KBM-7 (cell line): Measurements from ENCODE around the gene NDUFB10.
"Not testable (repeated sequence)": the region's sequence is repeated elsewhere in the genome, so short reads cannot be mapped to it uniquely, and the experiment has no call there.

Source experiments
- DNase-seq: peaks from one replicate; pipeline ENCODE4 v3.0.0-alpha.2; 2015
- in situ Hi-C: fragments of 300-500 bp; cut with MboI; formaldehyde crosslinking; loops from 2 replicates; pipeline ENCODE4 v1.14.3; 2020; ENCODE audit warnings: low sequenced_read_pairs, low pct_unique_long_range_greater_than_20kb, mixed read lengths

The NDUFB10 gene

DNA sequence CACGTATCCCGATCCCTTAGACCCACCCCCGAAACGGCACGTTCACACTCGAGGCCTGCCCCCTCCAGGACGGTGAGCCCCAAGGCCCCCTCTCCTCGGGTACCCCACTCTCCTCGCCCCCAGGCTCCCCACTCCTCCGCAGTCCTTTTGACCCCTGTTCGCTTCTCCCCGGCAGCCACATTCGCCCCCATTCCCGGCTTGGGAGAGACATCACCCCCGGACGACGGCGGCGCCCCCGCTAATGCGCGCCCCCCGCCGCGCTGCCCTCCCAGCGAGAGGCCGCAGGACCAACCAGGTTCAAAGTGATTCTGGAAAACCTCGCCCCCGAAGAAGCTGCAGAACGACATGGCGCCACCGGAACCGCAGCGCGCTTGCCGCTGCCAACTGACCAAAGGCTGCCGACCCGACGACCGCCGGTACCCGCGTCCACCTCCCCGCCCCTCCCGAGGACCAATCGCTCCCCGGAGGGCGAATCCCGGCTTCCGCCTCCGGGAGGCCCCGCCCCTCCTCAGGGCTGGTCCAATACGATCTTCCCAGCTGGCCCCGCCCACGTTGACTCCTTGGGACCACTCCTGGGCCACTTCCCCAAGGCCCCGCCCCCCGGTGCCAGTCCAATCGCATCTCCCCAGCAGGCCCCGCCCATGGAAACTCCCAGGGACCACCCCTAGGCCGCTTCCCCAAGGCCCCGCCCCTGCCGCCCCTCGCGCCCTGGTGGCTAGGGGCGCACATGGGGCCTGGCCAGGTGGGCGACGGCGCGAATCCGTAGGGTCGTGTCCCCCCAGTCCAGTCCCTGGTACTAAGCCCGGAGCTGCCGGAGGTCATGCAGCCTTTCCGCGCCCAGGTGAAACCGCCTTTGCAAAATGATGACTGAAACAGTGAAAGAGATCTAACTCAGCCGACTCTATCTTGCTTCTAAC is 16.3 kb upstream of the NDUFB10 start, which contains the start of gene MSRB1:
TSS of gene MSRB1 (minus strand) at position 390 of the 917 bp plus-strand sequence. CDS start at position 347, 43 bp downstream.
- in situ Hi-C loops: no loop called here

DNA sequence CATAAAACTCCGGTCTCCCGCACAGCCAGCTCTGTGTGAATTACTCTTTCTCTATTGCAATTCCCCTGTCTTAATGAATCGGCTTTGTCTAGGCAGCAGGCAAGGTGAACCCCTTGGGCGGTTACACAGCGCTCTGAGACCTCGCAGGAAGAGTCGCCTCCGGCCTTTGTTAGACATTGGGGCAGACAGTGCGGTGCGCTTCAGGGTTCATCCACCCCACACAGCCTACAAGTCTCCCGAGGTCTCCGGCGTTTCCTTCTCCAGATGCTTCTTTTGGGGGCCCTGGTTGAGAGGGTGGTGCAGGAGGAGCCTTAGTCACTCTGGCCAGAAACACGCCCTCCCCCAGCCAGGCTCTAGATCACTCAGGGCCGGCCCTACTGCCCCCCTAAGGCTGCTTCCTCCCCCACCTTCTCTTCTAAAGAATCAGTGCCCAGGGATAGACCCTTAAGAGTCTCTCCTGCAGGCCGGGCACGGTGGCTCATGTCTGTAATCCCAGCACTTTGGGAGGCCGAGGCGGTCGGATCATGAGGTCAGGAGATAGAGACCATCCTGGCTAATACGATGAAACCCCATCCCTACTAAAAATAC is 14.6 kb upstream of the NDUFB10 start:
- in situ Hi-C loops: no loop called here
- no peak for DNase-seq

More for the DNA sequence above, 16.3 kb upstream of the NDUFB10 start, which contains the start of gene MSRB1:
- peak; percentile 95 for DNase-seq

DNA sequence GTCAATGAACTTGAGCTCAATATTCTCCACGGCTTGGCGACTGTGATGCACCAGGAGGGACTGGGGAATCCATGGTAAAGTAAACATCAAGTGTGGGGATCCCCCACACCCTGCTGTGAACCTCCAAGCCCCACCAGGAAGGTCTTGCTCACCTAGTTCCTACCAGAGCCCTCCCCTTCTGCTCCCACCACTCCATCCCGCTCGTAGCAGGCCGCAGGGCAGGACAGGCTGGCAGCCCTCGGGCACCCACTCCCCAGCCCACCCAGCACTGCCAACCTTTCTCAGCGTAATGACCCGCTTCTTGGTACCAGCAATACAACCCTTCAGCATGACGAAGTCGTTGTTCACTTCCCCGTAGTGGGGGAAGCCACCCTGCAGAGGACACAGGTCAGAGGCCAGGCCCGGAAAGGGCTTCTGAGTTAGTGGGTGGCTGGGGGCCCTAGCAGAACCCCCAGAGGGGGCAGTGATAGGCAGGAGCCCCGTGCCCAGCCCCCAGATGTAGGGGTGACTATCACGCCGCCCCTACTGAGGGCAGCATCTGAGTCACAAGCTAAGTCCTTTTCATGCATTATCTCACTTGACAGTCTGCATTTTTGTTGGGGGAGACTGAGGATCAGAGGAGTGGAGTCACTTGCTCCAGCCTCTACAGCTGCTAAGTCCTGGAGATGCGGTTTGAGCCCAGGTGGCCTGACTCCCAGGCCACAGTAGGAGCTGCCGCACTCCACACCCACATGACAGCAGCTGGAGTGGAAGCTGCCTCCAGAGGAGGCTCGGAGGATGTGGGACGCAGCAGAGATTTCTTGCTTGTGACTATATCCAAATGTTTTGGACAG is 13.6 kb upstream of the NDUFB10 start:
- in situ Hi-C loops: no loop called here
- DNase-seq: no peak

DNA sequence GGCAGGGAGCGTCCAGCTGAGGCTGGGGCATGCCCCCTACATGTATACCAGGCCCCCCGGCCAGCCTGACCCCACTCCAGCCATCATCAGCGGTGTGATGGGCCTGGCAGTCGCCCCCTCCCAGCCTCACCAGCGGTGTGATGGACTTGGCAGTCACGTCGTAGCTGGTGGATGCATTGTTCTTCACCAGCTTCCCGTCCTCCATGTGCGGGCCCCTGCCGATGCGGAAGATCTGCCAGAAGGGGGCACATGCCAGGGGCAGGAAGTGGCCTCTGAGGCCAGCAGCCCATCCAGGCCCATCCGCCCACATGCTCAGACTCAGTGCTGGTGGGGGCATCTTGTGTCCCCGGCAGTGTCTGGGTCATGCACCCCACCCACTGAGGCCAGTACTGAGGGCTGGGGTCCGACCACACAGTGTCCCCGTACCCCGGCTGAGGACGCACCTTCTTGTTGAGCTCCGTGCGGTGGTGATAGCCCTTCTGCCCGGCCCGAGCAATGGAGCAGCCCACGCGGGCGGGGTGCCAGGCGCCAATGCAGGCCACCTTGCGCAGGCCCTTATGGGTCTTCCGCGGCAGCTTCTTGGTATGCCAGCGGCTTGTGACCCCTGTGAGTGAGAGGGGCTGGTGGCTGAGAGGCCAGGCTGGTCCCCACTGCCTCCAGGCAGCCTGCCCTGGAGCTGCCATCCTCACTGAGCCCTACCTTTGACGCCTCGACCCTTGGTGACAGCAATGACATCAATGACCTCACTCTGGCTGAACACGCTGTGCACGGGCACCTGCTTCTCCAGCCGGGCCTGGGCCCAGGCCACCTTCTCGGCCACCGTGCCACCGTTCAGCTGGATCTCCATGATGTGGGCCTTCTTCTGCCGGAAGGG is 12.6 kb upstream of the NDUFB10 start:
- no peak for DNase-seq
- in situ Hi-C loops: no loop called here

DNA sequence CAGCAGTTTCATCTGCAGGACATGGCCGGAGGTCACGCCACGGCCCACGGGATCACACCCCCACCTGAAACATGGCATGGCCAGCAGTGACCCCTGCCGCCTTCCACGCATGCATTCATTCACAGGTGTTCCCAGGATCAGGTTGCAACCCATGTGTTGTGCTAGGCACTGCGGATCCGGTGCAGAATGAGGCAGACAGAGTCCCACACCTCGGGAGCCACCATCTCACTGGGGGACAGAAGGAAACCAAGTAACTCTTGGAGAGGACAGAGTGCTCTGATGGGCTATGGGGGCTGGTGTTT is 12.0 kb upstream of the NDUFB10 start:
- DNase-seq: no peak
- in situ Hi-C loops: no loop called here

DNA sequence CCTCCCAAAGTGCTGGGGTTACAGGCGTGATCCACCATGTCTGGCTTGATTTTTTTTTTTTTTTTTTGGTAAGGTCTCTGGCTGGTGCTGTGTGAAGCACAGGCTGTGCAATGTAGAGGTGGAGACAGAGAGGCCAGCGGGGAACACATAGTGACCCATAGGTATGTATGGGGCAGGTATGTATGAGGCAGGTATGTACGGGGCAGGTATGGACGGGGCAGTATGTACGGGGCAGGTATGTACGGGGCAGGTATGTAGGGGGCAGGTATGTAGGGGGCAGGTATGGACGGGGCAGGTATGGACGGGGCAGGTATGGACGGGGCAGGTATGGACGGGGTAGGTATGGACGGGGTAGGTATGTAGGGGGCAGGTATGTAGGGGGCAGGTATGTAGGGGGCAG is 9.8 kb upstream of the NDUFB10 start:
- in situ Hi-C loops: no loop called here
- DNase-seq: no peak

DNA sequence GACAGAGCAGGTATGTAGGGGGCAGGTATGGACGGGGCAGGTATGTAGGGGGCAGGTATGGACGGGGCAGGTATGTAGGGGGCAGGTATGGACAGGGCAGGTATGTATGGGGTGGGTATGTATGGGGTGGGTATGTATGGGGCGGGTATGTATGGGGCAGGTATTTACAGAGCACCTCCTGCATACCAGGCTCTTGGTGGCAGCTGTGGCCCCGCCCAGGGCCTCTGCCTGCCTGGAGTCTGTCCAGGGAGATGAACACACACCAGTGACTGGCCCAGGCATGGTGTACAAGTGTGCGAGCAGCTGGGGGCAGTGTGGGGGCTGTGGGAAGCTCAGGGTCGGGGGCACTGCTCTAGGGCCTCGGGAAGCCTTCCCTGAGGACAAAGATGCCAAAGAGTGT is 9.3 kb upstream of the NDUFB10 start:
- in situ Hi-C loops: no loop called here
- DNase-seq: no peak

DNA sequence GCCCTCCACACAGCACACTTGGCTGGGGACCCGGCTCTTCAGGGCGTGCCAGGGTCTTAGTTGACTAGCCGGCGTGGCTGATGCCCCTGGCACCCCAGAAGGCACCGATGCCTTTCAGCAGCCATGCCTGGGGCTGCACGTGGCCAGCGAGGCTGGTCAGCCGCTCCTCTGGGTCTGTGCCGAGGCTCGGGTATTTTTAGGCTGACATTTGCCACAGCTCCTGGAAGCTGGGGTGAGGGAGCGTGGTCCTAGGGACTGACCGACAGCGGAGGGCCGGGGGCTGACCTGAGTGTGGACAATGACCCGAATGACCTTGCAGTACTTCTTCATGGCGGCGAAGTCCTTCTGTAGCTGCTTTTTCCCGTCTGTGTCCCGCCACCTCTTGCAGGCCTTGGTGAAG is 8.8 kb upstream of the NDUFB10 start:
- in situ Hi-C loops: no loop called here
- DNase-seq: no peak

DNA sequence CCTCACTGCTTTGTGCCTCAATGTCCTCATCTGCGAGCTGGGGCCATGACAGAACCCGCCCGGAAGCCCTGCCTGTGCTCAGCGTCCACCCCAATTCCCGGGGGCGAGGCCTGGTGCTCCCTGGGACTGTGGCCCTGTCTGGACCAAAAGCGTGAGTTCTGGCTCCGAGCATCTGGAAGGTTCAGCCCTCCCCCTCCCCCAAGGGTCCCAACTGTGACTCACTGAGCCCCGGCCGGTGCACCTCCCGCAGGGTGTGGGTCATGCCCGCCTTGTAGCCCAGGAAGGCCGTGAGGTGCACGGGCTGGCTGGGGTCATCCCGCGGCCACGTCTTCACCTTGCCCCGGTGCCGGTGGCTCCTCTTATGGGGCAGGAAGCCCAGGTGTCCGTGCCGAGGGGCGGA is 5.6 kb upstream of the NDUFB10 start:
- in situ Hi-C loops: no loop called here
- DNase-seq: no peak

DNA sequence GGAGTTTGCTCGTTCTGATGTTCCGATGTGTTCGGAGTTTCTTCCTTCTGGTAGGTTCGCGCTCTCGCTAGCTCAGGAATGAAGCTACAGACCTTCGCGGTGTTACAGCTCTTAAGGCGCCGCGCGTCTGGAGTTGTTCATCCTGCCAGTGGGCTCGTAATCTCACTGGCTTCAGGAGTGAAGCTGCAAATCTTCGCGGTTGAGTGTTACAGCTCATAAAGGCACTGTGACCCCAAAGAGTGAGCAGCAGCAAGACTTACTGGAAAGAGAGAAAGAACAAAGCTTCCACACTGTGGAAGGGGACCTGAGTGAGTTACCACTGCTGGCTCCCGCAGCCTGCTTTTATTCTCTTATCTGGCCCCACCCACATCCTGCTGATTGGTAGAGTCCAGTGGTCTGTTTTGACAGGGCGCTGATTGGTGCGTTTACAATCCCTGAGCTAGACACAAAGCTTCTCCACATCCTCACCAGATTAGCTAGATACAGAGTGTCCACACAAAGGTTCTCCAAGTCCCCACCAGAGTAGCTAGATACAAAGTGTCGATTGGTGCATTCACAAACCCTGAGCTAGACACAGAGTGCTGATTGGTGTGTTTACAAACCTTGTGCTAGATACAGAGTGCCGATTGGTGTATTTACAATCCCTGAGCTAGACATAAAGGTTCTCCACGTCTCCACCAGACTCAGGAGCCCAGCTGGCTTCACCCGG is 1.8 kb upstream of the NDUFB10 start:
- in situ Hi-C loops, DNase-seq: not testable (repeated sequence)

DNA sequence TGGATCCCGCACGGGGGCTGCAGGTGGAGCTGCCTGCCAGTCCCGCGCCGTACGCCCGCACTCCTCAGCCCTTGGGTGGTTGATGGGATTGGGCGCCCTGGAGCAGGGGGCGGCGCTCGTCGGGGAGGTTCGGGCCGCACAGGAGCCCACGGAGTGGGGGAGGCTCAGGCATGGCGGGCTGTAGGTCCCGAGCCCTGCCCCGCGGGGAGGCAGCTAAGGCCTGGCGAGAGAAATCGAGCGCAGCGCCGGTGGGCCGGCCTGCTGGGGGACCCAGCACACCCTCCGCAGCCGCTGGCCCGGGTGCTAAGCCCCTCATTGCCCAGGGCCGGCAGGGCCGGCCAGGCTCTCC is 1.2 kb upstream of the NDUFB10 start:
- DNase-seq, in situ Hi-C loops: not testable (repeated sequence)

DNA sequence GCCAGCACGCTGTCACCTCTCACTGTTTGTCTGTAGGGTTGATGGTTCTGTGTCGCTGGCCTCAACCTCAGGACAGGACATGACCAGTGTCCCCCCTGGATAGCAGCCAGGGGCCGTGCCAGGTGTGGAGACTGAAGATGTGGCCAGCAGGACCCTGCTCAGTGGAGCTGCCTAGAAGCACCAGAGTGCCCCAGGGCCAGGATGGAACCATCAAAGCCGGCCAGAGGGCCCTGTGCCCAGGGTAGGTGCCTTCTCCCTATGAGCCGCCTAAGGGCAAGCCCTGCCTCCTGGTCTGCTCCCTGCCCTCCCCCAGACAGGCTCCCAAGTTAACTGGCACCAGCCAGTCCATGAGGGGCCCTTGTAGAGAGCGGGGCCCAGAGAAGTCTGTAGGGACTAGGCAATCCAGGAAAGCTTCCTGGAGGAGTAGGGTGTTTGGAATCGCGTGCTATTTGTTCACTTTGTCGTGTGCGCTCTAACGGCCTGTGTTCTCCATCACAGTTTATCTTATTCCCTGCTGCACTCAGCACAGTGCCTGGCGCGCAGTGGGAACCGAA is 546 bp upstream of the NDUFB10 start:
- in situ Hi-C loops: no loop called here

DNA sequence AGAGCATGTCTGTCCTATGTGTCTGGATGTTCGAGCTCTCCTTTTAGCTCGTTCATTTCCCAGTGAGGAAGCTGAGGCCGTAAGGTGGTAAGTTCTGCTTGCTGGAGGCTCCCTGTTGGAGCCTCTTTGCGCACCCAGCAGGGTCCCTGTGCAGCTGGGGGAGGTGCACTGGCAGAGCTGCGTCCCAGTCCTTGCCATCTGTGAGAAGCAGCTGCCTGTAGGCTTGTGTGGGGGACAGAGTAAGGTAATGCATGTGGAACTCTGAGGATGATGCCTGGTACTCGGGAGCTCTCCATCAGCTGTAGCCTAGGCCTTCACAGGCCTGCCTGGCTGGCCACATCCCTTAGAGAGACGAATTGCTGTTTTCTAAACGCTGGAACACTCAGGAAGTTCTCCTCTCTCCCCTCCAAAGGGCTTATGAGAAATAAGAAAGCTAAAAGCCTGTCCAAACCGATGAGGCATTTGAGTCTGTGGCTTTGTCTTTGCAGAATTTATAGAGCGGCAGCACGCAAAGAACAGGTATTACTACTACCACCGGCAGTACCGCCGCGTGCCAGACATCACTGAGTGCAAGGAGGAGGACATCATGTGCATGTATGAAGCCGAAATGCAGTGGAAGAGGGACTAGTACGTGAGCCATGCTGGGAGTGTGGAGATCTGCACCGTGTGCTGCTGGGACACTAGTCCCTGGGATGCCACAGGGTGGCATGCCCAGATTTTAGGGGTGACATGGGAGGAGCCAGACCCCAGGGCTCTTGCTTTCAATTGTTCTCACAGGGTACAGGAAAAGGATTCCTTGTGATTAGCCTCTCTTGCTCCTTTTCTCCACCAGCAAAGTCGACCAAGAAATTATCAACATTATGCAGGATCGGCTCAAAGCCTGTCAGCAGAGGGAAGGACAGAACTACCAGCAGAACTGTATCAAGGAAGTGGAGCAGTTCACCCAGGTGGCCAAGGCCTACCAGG is 1.6 kb downstream of the NDUFB10 start:
- in situ Hi-C loops: no loop called here
- peak; percentile 80 for DNase-seq

More for the DNA sequence above, 546 bp upstream of the NDUFB10 start:
- no peak for DNase-seq

DNA sequence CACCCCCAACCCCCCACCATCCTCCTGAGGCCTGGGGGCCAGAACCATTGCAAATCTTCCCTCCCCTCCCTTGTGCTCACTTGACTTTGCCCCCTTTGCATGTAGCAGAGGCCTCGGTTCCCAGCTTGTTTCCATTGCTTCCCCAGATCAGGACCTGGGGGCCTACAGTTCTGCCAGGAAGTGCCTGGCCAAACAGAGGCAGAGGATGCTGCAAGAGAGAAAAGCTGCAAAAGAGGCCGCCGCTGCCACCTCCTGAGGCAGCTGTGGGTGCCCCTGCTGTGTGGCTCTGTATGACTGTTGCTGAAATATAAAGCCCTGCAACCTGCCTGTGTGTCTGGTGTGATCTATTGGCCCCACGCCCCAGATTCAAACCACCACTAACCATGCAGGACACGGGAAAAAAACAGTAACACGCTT is 2.3 kb downstream of the NDUFB10 start:
- in situ Hi-C loops: no loop called here
- peak; percentile 43 for DNase-seq

DNA sequence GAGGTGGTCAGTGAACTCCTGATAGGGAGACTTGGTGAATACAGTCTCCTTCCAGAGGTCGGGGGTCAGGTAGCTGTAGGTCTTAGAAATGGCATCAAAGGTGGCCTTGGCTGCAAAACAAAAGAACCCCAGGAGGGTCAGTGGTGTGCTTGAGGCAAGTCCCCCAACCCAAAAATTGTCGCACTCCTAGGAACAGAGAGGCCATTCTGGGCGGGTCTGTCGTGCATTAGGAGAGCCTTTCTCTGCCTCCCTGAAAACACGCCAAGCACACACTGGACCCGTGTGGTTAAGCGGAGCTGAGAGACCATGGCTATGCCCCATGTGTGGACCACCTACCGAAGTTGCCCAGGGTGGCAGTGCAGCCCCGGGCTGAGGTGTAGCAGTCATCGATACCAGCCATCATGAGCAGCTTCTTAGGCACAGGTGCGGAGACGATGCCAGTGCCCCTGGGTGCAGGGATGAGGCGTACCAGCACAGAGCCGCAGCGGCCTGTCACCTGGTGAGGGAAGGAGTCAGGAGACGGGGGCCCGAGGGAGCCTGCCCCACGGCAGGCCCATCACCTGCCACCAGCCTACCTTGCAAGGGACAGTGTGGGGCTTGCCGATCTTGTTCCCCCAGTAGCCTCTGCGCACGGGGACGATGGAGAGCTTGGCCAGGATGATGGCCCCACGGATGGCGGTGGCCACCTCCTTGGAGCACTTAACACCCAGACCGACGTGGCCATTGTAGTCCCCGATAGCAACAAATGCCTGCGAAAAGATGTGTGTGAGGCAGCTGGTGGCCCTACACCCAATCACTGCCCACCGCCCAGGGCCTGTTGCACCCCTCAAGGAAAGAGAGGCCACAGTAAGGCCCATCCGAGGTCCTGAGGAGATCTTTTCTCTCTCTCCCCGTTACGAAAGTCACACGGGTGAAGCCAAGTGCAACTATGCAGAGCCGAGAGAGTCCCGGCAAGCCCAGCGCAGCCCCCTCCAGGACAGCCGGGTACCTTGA is 3.1 kb downstream of the NDUFB10 start:
- in situ Hi-C loops, DNase-seq: not testable (repeated sequence)
